ENCODE results near the gene PEX7.

GRCh38 chr6:136772685-136773472 is 49.5 kb upstream of the PEX7 start:
- TF ChIP-seq REST (IDR thresholded peaks at IDR 0.05; ENCODE audit: low read depth) (no peak), ZBTB7A (IDR thresholded peaks at IDR 0.05; ENCODE audit: low read depth) (no peak)
